SU-DHL-6 (cell line): Measurements from ENCODE around the gene CYTH1.

ENCODE experiments used
- H2AFZ ChIP-seq: fragments of 200-600 bp; sonication (generic); 2 replicates; pipeline ENCODE4 v1.6.1; 2014; ENCODE audit warnings: low read depth, mild to moderate bottlenecking, moderate library complexity, mixed read lengths, antibody characterized with exemption, low read length; ENCODE audit not compliant: severe bottlenecking
- H3F3A ChIP-seq: fragments of 200-600 bp; shearing (Covaris generic); 2 replicates; pipeline ENCODE4 v1.6.0; 2016; ENCODE audit warnings: antibody characterized with exemption, mild to moderate bottlenecking; ENCODE audit not compliant: insufficient read depth
- H3K27ac ChIP-seq: fragments of 200-600 bp; sonication (generic); 2 replicates; pipeline ENCODE4 v1.5.1; 2016; ENCODE audit warnings: low read depth, mild to moderate bottlenecking, low read length, moderate library complexity, mixed read lengths
- H3K27me3 ChIP-seq: fragments of 200-600 bp; sonication (generic), shearing (Covaris generic); 2 replicates; pipeline ENCODE4 v1.6.0; 2014; ENCODE audit warnings: mild to moderate bottlenecking, low read length
- H3K36me3 ChIP-seq: fragments of 200-600 bp; sonication (generic); 2 replicates; pipeline ENCODE4 v1.6.1; 2014; ENCODE audit warnings: mild to moderate bottlenecking, low read length, mixed read lengths
- H3K4me2 ChIP-seq: fragments of 300-600, 200-600 bp; shearing (Covaris generic), sonication (generic); 2 replicates; pipeline ENCODE4 v1.6.0; 2014; ENCODE audit warnings: low read length, low read depth, mild to moderate bottlenecking; ENCODE audit not compliant: poor library complexity, severe bottlenecking
- H3K4me3 ChIP-seq: fragments of 200-600 bp; sonication (generic); 2 replicates; pipeline ENCODE4 v1.5.1; 2014; ENCODE audit warnings: antibody characterized with exemption, low read length, mild to moderate bottlenecking, mixed read lengths; ENCODE audit not compliant: insufficient read depth, poor library complexity, severe bottlenecking
- H3K79me2 ChIP-seq: fragments of 200-600 bp; sonication (generic); 2 replicates; pipeline ENCODE4 v1.6.1; 2014; ENCODE audit warnings: mild to moderate bottlenecking, low read length, moderate library complexity; ENCODE audit not compliant: insufficient read depth
- H3K9ac ChIP-seq: fragments of 200-600 bp; sonication (generic); 2 replicates; pipeline ENCODE4 v1.7.0; 2014; ENCODE audit warnings: mild to moderate bottlenecking, low read length
- H3K9me2 ChIP-seq: fragments of 200-600 bp; sonication (generic); replicated peaks from 2 replicates; pipeline ENCODE4 v1.6.1; 2014; ENCODE audit warnings: low read length; ENCODE audit not compliant: insufficient read depth
- H3K9me3 ChIP-seq: fragments of 200-600 bp; sonication (generic); 2 replicates; pipeline ENCODE4 v1.6.1; 2014; ENCODE audit warnings: low read length, mixed read lengths; ENCODE audit not compliant: insufficient read depth
- H4K20me1 ChIP-seq: fragments of 200-600 bp; sonication (generic); 2 replicates; pipeline ENCODE4 v1.6.1; 2014; ENCODE audit warnings: low read depth, mild to moderate bottlenecking, antibody characterized with exemption, low read length, moderate library complexity, mixed read lengths
- CTCF ChIP-seq: fragments of 200-600 bp; sonication (generic); IDR thresholded peaks from one replicate; pipeline ENCODE4 v1.5.1; 2017; ENCODE audit warnings: antibody characterized with exemption, mild to moderate bottlenecking, low read length, moderate library complexity; ENCODE audit not compliant: insufficient read depth, poor library complexity, severe bottlenecking
- EZH2phosphoT487 ChIP-seq: fragments of 200-600 bp; sonication (generic), shearing (Covaris generic); conservative IDR thresholded peaks from 2 replicates; pipeline ENCODE4 v1.6.1; 2018; ENCODE audit warnings: mild to moderate bottlenecking, antibody characterized with exemption, low read length, moderate library complexity, mixed read lengths

The CYTH1 gene

GRCh38 chr17:78675836-78676235 lies 106.2 kb downstream of the CYTH1 start:
- Histone ChIP-seq H3K27me3 (no peaks in the 10 kb centered on the region), H3K9ac (no peak overlapping the region), H3K36me3 (peaks cover 10% of the 10 kb centered on the region; the same call in 1 of the 2 replicates), H3K79me2 (no peaks in the 10 kb centered on the region), H3K4me2 (no peak overlapping the region), H3F3A (peaks cover 19% of the 10 kb centered on the region; the same call in 1 of the 2 replicates), H3K27ac (no peak overlapping the region), H2AFZ (no peak overlapping the region), H4K20me1 (no peaks in the 10 kb centered on the region), H3K4me3 (no peak overlapping the region), H3K9me2 (no peaks in the 10 kb centered on the region), H3K9me3 (no peaks in the 10 kb centered on the region)
- no peak for TF ChIP-seq EZH2phosphoT487
- TF ChIP-seq CTCF, result no peak

DNA sequence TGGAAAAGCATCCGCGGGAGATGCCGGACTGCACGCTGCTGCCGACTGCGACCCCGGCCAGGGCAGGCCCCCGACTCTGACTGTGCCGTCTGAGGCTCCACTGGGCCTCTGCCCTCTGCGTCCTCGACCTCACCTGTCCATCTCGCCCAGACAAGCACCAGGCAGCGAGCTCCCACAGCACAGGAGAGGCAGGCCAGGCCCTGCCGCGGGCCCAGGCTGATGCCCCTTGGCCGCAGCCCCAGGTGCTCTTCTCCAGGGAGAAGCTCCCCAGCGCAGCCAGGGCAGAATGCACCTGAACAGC lies 106.8 kb downstream of the CYTH1 start:
- no peak overlapping the region for H3K9ac ChIP-seq
- no peak overlapping the region for H2AFZ ChIP-seq
- no peaks in the 10 kb centered on the region for H3K9me3 ChIP-seq
- no peak overlapping the region for H3K27ac ChIP-seq
- no peaks in the 10 kb centered on the region for H4K20me1 ChIP-seq
- no peaks in the 10 kb centered on the region for H3K79me2 ChIP-seq
- H3K36me3 ChIP-seq, result peaks cover 6% of the 10 kb centered on the region; the same call in 1 of the 2 replicates
- no peaks in the 10 kb centered on the region for H3K27me3 ChIP-seq
- TF ChIP-seq EZH2phosphoT487, result no peak
- TF ChIP-seq CTCF, result no peak
- H3K4me2 ChIP-seq, result no peak overlapping the region
- H3F3A ChIP-seq, result peaks cover 19% of the 10 kb centered on the region; the same call in 1 of the 2 replicates
- H3K4me3 ChIP-seq, result no peak overlapping the region
- H3K9me2 ChIP-seq, result no peaks in the 10 kb centered on the region

DNA sequence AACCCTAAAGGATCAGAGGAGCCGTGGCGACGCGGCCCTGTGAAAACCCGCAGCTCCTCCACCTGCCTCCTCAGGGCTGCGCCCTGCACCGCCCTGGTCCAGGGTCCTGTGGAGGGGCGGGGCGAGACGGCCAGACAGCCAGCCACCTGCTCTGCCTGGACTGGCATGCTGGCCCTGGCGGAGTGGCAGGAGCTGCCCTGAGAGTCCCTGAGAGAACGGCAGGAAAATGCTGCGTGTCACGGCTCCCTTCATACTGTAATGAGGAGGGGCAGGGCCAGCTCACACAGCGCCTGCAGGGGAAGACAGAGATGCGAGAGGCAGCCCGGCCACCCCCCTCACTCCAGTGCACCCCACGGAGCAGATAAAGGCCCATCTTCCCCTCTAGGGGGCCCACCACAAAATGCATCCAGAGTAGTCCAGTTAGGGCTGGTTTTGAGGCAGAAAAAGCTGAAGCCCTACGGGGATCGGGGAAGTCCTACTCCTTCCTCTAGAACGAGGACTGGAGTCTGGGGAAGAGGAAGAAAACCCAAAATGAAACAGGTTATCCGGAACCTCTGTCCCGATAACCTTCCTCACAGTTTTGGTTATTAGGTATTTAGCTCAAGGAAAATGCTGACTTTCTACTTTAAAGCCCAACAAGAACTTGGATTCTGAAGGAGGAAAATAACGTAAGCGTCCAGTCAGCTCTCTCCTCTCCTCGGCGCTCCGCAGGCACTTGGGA lies 107.3 kb downstream of the CYTH1 start:
- TF ChIP-seq EZH2phosphoT487 (no peak), CTCF (no peak)
- no peaks in the 10 kb centered on the region for H3K9me3 ChIP-seq
- peaks cover 3% of the 10 kb centered on the region; the same call in 1 of the 2 replicates for H3K36me3 ChIP-seq
- no peak overlapping the region for H3K9ac ChIP-seq
- no peak overlapping the region for H3K27ac ChIP-seq
- no peak overlapping the region for H3K4me2 ChIP-seq
- no peaks in the 10 kb centered on the region for H3K9me2 ChIP-seq
- H3K4me3 ChIP-seq, result no peak overlapping the region
- no peaks in the 10 kb centered on the region for H3K79me2 ChIP-seq
- H3K27me3 ChIP-seq, result no peaks in the 10 kb centered on the region
- H2AFZ ChIP-seq, result no peak overlapping the region
- no peaks in the 10 kb centered on the region for H4K20me1 ChIP-seq
- peaks cover 19% of the 10 kb centered on the region; the same call in 1 of the 2 replicates for H3F3A ChIP-seq
